Fibroblast of lung (primary cell): ENCODE data around the gene PRSS23.

ENCODE experiments used
- EZH2 ChIP-seq: IDR thresholded peaks from 2 replicates; pipeline ENCODE4 v1.5.1; 2012; ENCODE audit warnings: low read length, control low read depth, mild to moderate bottlenecking; ENCODE audit errors: missing control alignments
- TF ChIP-seq, protein P1 (sequence below), 2 donors: IDR thresholded peaks in 1 of 2; conservative IDR thresholded peaks in 1 of 2; 1 replicate in 1 of 2; 2 replicates in 1 of 2; pipeline ENCODE4 v1.5.1; 2011 to 2012; ENCODE audit warnings: low read length in 2 of 2, control low read depth in 1 of 2, inconsistent platforms in 1 of 2, low read depth in 1 of 2, mild to moderate bottlenecking in 1 of 2

DNA sequence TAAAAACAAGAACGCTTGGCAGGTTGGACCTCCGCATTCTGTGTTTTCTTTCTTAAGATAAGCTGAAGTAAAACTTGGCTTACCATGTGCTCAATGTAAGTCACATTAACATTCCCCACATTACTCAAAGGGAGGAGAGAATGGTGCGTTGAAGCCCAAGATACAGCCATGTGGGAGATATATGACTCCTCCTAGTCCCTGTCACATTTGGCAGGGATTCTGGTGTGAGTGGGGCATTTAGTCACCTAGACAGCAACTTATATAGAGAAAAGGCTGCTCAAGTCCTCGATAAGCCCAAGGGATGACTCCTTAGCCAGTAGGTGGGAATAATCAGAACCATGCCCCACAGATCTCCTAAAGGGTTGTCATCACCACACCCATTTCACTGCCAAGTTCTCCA is 4.6 kb downstream of the PRSS23 start:
- TF ChIP-seq, protein P1, sequence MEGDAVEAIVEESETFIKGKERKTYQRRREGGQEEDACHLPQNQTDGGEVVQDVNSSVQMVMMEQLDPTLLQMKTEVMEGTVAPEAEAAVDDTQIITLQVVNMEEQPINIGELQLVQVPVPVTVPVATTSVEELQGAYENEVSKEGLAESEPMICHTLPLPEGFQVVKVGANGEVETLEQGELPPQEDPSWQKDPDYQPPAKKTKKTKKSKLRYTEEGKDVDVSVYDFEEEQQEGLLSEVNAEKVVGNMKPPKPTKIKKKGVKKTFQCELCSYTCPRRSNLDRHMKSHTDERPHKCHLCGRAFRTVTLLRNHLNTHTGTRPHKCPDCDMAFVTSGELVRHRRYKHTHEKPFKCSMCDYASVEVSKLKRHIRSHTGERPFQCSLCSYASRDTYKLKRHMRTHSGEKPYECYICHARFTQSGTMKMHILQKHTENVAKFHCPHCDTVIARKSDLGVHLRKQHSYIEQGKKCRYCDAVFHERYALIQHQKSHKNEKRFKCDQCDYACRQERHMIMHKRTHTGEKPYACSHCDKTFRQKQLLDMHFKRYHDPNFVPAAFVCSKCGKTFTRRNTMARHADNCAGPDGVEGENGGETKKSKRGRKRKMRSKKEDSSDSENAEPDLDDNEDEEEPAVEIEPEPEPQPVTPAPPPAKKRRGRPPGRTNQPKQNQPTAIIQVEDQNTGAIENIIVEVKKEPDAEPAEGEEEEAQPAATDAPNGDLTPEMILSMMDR (conservative IDR thresholded peaks at IDR 0.05 in 1 of 2, IDR thresholded peaks at IDR 0.05 in 1 of 2; ENCODE audit: low read depth in 1 of 2, low read length in 2 of 2): no peak
- no peak for TF ChIP-seq EZH2
